Urinary bladder (tissue), 4 donors: ENCODE measurements around the gene IL17D. TPM values are rescaled to one million over a fixed set of nuclear protein-coding genes. Genes with fewer than 3 reads are reported as not detected.
A peak's percentile ranks its signal among the peaks of the same experiment; 100 is the strongest.
"Not testable (repeated sequence)": the region's sequence is repeated elsewhere in the genome, so short reads cannot be mapped to it uniquely, and the experiment has no call there.

Experiments used
- DNase-seq: peaks from one replicate; pipeline ENCODE4 v3.0.0-alpha.2; 2015; ENCODE audit errors: extremely low spot score
- H3K27ac ChIP-seq: one replicate; pipeline ENCODE4 v1.5.1; 2013; ENCODE audit warnings: low read depth, mild to moderate bottlenecking, moderate library complexity
- H3K36me3 ChIP-seq: one replicate; pipeline ENCODE4 v1.6.1; 2013; ENCODE audit warnings: mild to moderate bottlenecking, moderate library complexity; ENCODE audit not compliant: insufficient read depth
- H3K4me1 ChIP-seq: one replicate; pipeline ENCODE4 v1.6.1; 2013; ENCODE audit warnings: mild to moderate bottlenecking, moderate library complexity; ENCODE audit not compliant: insufficient read depth
- H3K4me3 ChIP-seq: one replicate; pipeline ENCODE4 v1.5.1; 2013; ENCODE audit warnings: low read depth, low read length
- WGBS: extraction: QIAGEN DNeasy Blood & Tissue Kit; methylation state at CpG from one replicate; pipeline ENCODE4 v1.1.7; 2013; 5-methylcytosine and 5-hydroxymethylcytosine counted together
- polyA plus RNA-seq: library from polyadenylated mRNA; stranded (reverse); fragments of 200-250 nt; gene quantifications from one replicate; pipeline ENCODE4 v1.2.3, GENCODE V29; 2013
- total RNA-seq: library from RNA; depleted of rRNA; stranded (reverse); fragments of >200 nt; gene quantifications from one replicate; pipeline ENCODE4 v1.2.3, GENCODE V29; 2014
- donor health status: healthy with polysubstance abuse.
- donor health status: healthy.

Gene IL17D, protein sequence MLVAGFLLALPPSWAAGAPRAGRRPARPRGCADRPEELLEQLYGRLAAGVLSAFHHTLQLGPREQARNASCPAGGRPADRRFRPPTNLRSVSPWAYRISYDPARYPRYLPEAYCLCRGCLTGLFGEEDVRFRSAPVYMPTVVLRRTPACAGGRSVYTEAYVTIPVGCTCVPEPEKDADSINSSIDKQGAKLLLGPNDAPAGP
- total RNA-seq = 6.8 TPM
- 2.4 TPM for polyA plus RNA-seq

DNA sequence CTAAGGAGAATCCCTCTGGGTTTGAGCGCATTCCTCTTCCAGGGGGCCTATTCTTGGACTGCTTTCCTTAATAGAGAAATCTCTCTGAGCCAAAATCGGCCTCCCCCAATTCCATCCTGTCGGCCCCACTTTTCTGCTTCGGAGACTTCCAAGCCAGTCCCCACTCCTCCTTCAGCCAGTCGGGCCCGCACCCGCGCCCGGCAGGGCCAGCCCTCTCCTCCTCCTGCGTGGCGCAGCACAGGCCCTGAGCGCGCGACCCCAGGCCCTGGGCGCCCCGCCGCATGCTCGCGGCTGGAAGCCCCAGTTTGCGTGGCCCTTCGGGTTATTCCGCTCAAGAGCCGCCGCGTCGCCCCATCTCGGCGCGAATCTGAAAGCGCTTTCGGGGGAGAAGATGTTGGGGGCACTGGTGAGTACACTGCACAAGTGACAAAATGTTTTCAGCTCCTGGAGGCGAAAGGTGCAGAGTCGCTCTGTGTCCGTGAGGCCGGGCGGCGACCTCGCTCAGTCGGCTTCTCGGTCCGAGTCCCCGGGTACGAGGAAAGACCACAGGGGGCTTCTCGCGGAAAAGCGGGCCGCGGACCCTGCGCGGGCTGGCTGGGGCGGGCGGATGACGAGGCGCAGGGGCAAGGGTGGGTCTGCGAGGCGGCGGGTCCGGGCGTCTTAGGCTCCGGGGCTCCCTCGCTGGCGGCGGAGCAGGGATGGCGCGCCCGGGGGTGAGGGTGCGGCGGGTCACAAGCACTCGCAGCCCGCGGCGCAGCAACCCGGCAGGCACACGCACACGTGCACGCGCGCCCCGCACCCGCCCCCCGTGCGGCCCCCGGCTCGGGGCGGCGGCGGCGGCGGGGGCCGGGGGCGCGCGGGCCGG is at the start of gene IL17D:
Gene IL17D, plus strand, starts transcription at position 785 of the 865 bp plus-strand sequence. CDS start 303 bp downstream, outside the sequence.
- peak within 1 kb of the TSS; percentile 26 for H3K27ac ChIP-seq
- DNase-seq = no peak

DNA sequence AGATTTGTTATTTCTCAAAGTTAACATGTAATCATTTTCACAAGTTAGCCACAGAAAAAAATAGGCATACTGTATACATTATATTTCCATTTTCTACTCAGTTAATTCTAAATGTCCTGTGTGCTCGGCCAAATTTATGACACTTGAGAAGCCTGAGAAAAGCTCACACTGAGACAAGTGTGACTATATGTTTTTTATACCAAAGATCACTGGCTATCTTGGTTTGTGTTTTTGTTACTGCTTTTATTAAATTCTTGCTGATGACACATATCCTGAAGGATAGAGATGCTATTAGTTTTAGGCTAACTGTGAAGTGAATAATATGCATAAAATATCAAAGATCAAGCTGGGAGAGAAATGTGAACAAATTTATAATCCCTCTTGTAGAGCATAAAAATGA is 49.3 kb upstream of the IL17D start:
- no peak overlapping the region for H3K27ac ChIP-seq
- no peak overlapping the region for H3K4me3 ChIP-seq
- WGBS = 89% methylated on average over 1 of the region's 1 CpG
- DNase-seq = no peak
- no peaks in the 10 kb centered on the region for H3K4me1 ChIP-seq
- no peaks in the 10 kb centered on the region for H3K36me3 ChIP-seq

More for the DNA sequence above, at the start of gene IL17D:
- H3K4me1 ChIP-seq = no peaks in the 10 kb centered on the region
- no peaks in the 10 kb centered on the region for H3K36me3 ChIP-seq
- peak within 1 kb of the TSS; percentile 85 for H3K4me3 ChIP-seq
- WGBS = 1% methylated on average over 94 of the region's 94 CpGs

DNA sequence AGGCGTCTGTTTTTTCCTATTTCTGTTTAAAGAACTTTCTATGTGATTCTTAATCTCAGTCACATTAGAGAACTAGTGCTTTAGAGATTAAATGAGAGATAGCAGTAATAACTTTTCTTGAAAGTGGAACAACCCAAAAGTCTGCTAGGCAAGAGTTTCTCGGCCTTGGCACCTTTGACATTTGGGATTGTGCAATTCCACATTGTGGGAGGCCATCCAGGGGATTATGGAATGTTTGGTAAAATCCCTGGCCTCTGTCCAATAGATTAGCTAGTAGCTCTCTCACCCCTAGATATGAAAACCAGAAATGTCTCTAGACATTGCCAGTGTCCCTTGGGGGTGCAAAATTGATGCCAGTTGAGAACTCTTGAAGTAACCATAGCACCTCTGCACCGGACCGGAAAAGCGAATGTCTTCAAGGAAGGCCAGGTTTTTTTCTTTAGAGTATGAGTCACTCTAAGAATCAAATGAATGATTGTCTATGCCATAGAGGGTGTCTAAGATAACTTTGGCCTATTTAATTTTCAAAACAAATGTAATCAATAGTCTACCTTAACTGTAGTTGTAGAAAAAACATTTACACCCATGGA is 45.0 kb upstream of the IL17D start:
- no peak overlapping the region for H3K4me3 ChIP-seq
- no peak overlapping the region for H3K27ac ChIP-seq
- no peak for DNase-seq
- 87% methylated on average over 5 of the region's 5 CpGs for WGBS
- no peaks in the 10 kb centered on the region for H3K4me1 ChIP-seq
- H3K36me3 ChIP-seq = no peaks in the 10 kb centered on the region

DNA sequence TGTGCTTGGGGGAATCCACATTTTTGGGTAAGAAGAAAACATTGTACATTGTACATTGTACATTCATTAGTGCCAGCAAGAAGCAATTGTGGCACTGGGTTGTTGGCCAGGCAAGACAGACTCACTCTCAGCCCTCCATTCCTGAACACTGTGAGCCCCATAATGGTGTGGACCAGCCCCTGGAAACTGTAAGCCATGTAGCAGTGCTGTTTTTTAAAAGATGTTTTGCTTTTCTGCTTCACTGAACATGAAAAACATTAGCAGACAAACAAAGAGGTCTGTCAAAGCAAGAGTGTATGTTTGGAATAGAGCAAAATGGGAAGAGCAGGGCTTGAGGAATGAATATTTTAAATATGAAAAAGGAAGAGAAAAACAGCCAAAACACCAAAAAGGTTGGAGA is 39.1 kb upstream of the IL17D start:
- Histone ChIP-seq H3K4me1 (no peaks in the 10 kb centered on the region), H3K4me3 (no peak overlapping the region), H3K36me3 (peaks cover 2% of the 10 kb centered on the region), H3K27ac (no peak overlapping the region)
- no peak for DNase-seq

DNA sequence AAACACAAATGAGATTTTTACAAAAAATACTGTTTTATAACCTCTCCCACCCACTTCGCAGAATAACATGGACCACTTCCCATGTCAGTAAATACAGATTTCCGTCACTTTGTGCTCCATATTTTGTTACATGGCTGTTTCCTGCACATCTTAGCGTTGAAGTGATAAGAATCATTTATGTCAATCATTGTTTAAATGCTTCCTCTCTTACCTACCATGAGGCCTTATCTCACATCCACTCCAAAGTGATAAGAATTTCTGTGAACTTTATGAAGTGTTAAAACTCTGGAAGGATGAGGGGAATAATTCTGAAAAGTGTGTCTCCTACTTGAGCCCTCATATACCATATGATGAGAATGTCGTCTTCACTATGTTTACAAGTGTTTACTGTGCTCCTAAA is 36.6 kb upstream of the IL17D start:
- H3K36me3 ChIP-seq = peaks cover 2% of the 10 kb centered on the region
- 79% methylated on average over 4 of the region's 4 CpGs for WGBS
- DNase-seq = no peak

DNA sequence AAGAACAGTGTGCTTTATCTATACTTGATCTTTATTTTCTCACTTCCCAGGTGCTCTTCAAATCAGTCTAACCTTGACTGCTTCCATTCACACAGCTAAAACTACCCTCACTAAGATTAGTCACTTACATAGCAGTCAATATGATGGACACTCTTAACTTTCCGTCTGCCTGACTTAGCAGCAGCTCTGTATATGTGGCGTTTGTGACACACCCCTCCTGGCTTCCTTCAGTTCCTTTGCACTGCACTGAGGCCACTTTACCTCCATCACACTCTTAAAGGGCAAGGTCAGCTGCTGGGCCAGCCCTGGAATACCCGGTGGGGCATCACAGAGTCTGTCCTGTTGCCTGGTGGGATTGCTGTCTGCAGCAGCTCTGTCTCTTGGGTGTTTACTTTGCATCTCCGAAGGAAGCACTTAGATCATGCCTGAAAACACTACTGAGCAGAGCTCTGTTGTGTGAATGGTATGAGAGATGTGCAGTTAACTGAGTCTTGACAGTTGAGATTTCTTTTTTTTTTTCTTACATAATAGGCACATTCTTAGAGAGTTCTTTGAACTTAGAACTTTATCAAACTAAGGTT is 35.6 kb upstream of the IL17D start:
- Histone ChIP-seq H3K4me1 (no peaks in the 10 kb centered on the region), H3K36me3 (peaks cover 2% of the 10 kb centered on the region), H3K4me3 (no peak overlapping the region), H3K27ac (no peak overlapping the region)
- WGBS = 54% methylated on average over 4 of the region's 4 CpGs
- DNase-seq = no peak

More for the DNA sequence above, 36.6 kb upstream of the IL17D start:
- no peak overlapping the region for H3K4me3 ChIP-seq
- no peak overlapping the region for H3K27ac ChIP-seq
- H3K4me1 ChIP-seq = no peaks in the 10 kb centered on the region

DNA sequence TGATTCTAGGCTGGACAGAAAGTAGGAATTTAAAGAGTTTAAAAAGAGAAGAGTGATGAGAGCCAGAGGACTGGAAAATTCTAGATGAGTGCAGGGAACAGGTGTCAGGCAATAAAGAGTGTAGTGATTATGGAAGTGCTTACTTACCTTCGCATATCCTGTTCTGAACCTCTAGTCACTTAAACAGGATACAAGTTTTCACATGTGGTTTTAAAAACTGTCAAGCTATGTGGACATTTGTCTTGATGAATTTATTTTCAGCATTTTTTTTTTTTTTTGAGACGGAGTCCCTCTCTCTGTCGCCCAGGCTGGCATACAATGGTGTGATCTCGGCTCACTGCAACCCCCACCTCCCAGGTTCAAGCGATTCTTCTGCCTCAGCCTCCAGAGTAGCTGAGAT is 34.3 kb upstream of the IL17D start:
- H3K27ac ChIP-seq = no peak overlapping the region
- no peak for DNase-seq
- WGBS = 79% methylated on average over 5 of the region's 5 CpGs
- H3K36me3 ChIP-seq = peaks cover 2% of the 10 kb centered on the region
- H3K4me3 ChIP-seq = no peak overlapping the region
- H3K4me1 ChIP-seq = no peaks in the 10 kb centered on the region

DNA sequence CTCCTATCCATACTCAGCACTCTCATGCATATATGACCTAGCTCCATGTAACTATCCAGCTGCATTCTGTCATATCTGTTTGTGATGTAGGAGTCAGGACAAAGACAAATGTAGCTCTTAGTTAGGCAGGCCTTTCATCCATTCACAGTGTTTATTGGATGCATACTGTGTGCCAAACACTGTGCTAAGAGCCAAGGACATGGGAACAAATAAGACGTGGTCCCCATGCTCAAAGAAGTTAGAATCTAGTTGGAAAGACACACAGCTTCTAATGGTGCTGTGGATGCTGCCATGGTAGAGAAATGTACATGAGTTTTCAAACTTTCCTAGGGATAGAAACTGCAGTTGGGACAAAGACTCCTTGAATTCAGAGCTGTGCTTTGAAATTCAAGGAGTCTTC is 31.7 kb upstream of the IL17D start:
- H3K27ac ChIP-seq = no peak overlapping the region
- 89% methylated on average over 1 of the region's 1 CpG for WGBS
- no peaks in the 10 kb centered on the region for H3K36me3 ChIP-seq
- no peaks in the 10 kb centered on the region for H3K4me1 ChIP-seq
- no peak overlapping the region for H3K4me3 ChIP-seq
- DNase-seq = no peak

DNA sequence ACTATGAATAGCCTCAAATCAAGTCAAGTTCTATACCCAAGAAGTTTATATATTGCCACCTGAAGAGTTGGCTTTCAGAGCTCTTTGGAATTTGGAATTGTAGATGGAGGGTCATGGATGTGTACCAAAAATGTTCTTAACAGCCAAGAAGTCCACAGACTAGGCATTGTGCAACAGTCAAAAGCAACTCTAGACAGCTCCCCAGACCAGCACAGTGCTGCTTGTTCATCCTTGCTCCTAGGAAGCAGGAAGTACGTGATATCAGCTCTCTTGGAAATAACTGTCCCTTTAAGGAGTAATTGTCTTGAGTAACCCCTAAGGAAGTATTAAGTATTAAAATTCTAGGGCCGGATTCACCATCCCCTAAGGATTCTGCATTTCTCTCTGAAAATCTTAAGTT is 30.7 kb upstream of the IL17D start:
- Histone ChIP-seq H3K27ac (no peak overlapping the region), H3K4me1 (no peaks in the 10 kb centered on the region), H3K4me3 (no peak overlapping the region), H3K36me3 (no peaks in the 10 kb centered on the region)
- no peak for DNase-seq
- WGBS = 88% methylated on average over 2 of the region's 2 CpGs

DNA sequence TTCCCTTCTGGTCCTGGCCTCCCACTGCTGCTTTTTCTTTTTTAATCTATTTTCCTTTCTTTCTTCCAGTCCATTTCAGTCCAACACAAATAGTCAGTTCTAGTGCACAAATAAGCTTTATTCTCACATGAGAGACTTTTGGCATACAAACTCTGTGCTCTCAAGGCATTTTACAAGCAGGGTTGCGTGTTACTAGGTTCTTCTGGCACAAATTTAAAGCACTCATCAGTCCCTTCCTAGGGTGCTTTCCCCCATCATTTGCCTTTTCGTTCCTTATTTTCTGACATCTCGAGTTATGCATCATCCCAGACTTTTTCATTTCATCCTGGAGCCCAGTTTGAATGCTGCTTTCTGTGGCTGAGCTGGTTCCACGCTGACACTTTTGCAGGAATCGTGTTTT is 29.8 kb upstream of the IL17D start:
- WGBS = 83% methylated on average over 5 of the region's 5 CpGs
- DNase-seq = no peak
- no peaks in the 10 kb centered on the region for H3K36me3 ChIP-seq
- H3K27ac ChIP-seq = no peak overlapping the region
- no peak overlapping the region for H3K4me3 ChIP-seq
- H3K4me1 ChIP-seq = no peaks in the 10 kb centered on the region

DNA sequence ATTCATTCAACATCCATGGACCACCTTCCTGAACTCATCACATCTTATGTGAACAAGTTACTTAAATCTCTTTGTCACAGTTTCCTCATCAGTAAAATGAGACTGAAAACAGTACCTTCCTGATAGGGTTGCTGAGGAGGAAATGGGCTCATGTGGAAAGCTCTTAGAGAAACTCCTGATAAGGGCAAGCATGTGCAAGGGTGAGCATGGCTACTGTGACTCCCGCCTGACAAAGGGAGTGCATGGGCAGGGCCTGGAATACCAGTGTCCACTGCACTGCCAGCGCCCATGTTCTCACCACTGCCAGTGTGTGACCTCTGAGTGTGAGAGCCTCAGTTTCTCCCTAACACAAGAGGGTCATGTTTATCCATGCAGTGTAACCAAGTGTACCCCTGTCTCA is 27.3 kb upstream of the IL17D start:
- Histone ChIP-seq H3K4me3 (no peak overlapping the region), H3K36me3 (no peaks in the 10 kb centered on the region), H3K27ac (no peak overlapping the region), H3K4me1 (no peaks in the 10 kb centered on the region)
- DNase-seq = no peak
- WGBS = 92% methylated on average over 2 of the region's 2 CpGs

DNA sequence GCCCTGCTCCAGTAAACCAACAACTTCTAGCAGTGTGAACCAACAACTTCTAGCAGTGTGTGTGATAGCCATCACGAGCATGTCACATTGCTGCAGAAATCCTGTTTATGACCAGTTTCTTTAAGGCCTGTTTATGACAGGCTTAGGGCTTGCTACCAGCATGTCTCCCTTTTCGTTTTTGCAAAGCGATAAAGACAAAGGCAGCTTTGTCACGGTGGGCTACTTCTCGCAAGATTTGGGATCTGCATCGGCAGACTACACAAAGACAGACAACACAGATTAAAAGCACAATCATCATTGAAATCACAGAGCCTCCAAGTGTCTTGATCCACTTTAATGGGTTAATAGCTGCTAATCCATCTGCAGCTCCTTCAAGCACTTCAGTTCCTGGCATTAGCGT is 24.9 kb upstream of the IL17D start:
- not testable (repeated sequence) for H3K36me3 ChIP-seq, H3K4me3 ChIP-seq, H3K4me1 ChIP-seq, DNase-seq, H3K27ac ChIP-seq
- 54% methylated on average over 7 of the region's 7 CpGs for WGBS

DNA sequence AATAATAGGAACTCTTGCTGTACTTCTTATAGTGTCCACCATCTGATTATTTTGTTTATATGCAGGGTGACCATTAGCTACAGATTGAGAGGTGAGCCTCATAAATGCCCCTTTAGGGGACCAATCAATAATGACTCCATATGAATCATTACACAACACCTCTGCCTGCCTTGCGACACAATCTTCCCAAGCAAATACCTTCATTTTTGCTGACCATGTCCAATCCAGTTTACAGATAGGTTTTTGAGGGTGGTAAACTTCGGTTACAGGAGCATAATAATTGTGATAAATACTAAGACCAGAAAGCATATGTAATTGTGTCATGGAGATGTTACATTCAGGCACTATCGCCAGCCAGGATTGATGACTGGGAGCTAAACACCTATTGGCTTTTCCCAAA is 23.6 kb upstream of the IL17D start:
- Histone ChIP-seq H3K27ac (no peak overlapping the region), H3K4me1 (no peaks in the 10 kb centered on the region), H3K4me3 (no peak overlapping the region), H3K36me3 (no peaks in the 10 kb centered on the region)
- 84% methylated on average over 3 of the region's 3 CpGs for WGBS
- no peak for DNase-seq
